H1 (cell line): ENCODE results near the gene IQSEC3. TPM values are rescaled to one million over a fixed set of nuclear protein-coding genes. Genes with fewer than 3 reads are reported as not detected.

Source experiments
- CTCF ChIA-PET: fragments of 300-600 bp; sonication (Branson Sonifier 250); formaldehyde crosslinking; loops from one replicate; lab custom pipeline; 2021; ENCODE audit not compliant: partially characterized antibody; lab: Charles Lee
- POLR2A ChIA-PET: fragments of 300-600 bp; sonication (Branson Sonifier 250); formaldehyde crosslinking; loops from one replicate; lab custom pipeline; 2021; ENCODE audit warnings: inconsistent platforms; ENCODE audit not compliant: partially characterized antibody; lab: Charles Lee
- DNase-seq, 2 experiments: peaks; one replicate each; pipeline versions ENCODE4 v3.0.0 to v3.0.0-alpha.2; 2010 to 2022; ENCODE audit warnings: low spot score in 2 of 2, low read depth in 1 of 2, mixed read lengths in 1 of 2
- FAIRE-seq: peaks from 2 replicates; lab custom pipeline; 2011; peaks lifted over from hg19 to GRCh38; lab: Jason Lieb, UNC
- H2AFZ ChIP-seq: 2 replicates; pipeline ENCODE4 v1.8.1; 2012; ENCODE audit warnings: low read length, inconsistent platforms
- H2AK5ac ChIP-seq: 2 replicates; pipeline ENCODE4 v1.6.1; 2013; ENCODE audit warnings: low read depth, low read length
- H2BK120ac ChIP-seq: replicated peaks from 2 replicates; pipeline ENCODE3; 2013; ENCODE audit warnings: low read depth, low read length, inconsistent platforms
- H2BK12ac ChIP-seq: 2 replicates; pipeline ENCODE4 v1.6.1; 2013; ENCODE audit warnings: low read depth, low read length
- H2BK15ac ChIP-seq: 2 replicates; pipeline ENCODE4 v1.6.1; 2013; ENCODE audit warnings: low read length
- H2BK20ac ChIP-seq: 2 replicates; pipeline ENCODE4 v1.6.1; 2013; ENCODE audit warnings: low read length
- H2BK5ac ChIP-seq: 2 replicates; pipeline ENCODE4 v1.6.1; 2013; ENCODE audit warnings: low read depth, low read length
- H3K14ac ChIP-seq: 2 replicates; pipeline ENCODE4 v1.6.1; 2013; ENCODE audit warnings: inconsistent platforms; ENCODE audit not compliant: insufficient read length
- H3K18ac ChIP-seq: 2 replicates; pipeline ENCODE4 v1.6.1; 2013; ENCODE audit warnings: low read length; ENCODE audit errors: extremely low read depth
- H3K23ac ChIP-seq: 2 replicates; pipeline ENCODE4 v1.6.1; 2013; ENCODE audit warnings: inconsistent platforms; ENCODE audit not compliant: insufficient read length
- H3K23me2 ChIP-seq: 2 replicates; pipeline ENCODE4 v1.6.1; 2013; ENCODE audit warnings: low read depth, low read length
- H3K27ac ChIP-seq: 2 replicates; pipeline ENCODE4 v1.6.1; 2011; ENCODE audit warnings: low read depth, low read length, inconsistent platforms
- H3K27me3 ChIP-seq, 4 experiments: replicated peaks in 1 of 4; 1 replicate in 1 of 4; 2 replicates in 3 of 4; pipeline versions ENCODE4 v1.6.1 to v1.8.1; 2011 to 2013; ENCODE audit warnings: low read length in 3 of 4, mild to moderate bottlenecking in 3 of 4, inconsistent platforms in 2 of 4, mixed read lengths in 2 of 4, moderate library complexity in 1 of 4; ENCODE audit not compliant: control insufficient read depth in 3 of 4, insufficient read depth in 3 of 4; ENCODE audit errors: extremely low read depth in 1 of 4
- H3K36me3 ChIP-seq, 4 experiments: 2 replicates each; pipeline versions ENCODE4 v1.6.1 to v1.8.1; 2011 to 2013; ENCODE audit warnings: mild to moderate bottlenecking in 4 of 4, low read length in 3 of 4, moderate library complexity in 2 of 4, control low read depth in 1 of 4, inconsistent platforms in 1 of 4; ENCODE audit not compliant: insufficient read depth in 4 of 4, control insufficient read depth in 2 of 4
- H3K4ac ChIP-seq: replicated peaks from 2 replicates; pipeline ENCODE3; 2013; ENCODE audit warnings: low read length, low read depth, mixed read lengths, inconsistent platforms; ENCODE audit not compliant: insufficient read length
- H3K4me1 ChIP-seq, 4 experiments: replicated peaks in 1 of 4; 1 replicate in 1 of 4; 2 replicates in 3 of 4; pipeline versions ENCODE4 v1.6.1 to v1.8.1; 2011 to 2013; ENCODE audit warnings: low read length in 3 of 4, inconsistent platforms in 2 of 4, mixed read lengths in 1 of 4; ENCODE audit not compliant: insufficient read depth in 4 of 4, control insufficient read depth in 3 of 4
- H3K4me2 ChIP-seq, 2 experiments: 2 replicates each; pipeline versions ENCODE4 v1.6.1 to v1.8.1; 2011 to 2013; ENCODE audit warnings: low read depth in 2 of 2, low read length in 2 of 2, control low read depth in 1 of 2, inconsistent platforms in 1 of 2, mild to moderate bottlenecking in 1 of 2; ENCODE audit not compliant: insufficient read depth in 1 of 2
- H3K4me3 ChIP-seq, 4 experiments: fragments of 200-600, 300-600 bp in 1 of 4; sonication (generic), shearing (Covaris generic), sonication (Bioruptor Twin) in 1 of 4; 2 replicates each; pipeline versions ENCODE4 v1.5.1 to v1.8.1; 2011 to 2016; ENCODE audit warnings: low read length in 4 of 4, low read depth in 3 of 4, control low read depth in 2 of 4, inconsistent platforms in 2 of 4, mild to moderate bottlenecking in 2 of 4, mixed read lengths in 1 of 4, moderate library complexity in 1 of 4; ENCODE audit not compliant: insufficient read depth in 2 of 4; ENCODE audit errors: extremely low read depth in 1 of 4
- H3K56ac ChIP-seq: replicated peaks from 2 replicates; pipeline ENCODE3; 2013; ENCODE audit warnings: low read depth, mild to moderate bottlenecking, mixed read lengths, low read length, inconsistent platforms; ENCODE audit not compliant: insufficient read length
- H3K79me1 ChIP-seq: 2 replicates; pipeline ENCODE4 v1.6.1; 2013; ENCODE audit warnings: low read depth, low read length, control low read depth
- H3K79me2 ChIP-seq, 2 experiments: 2 replicates each; pipeline versions ENCODE4 v1.6.1 to v1.8.1; 2012 to 2013; ENCODE audit warnings: low read length in 2 of 2, mild to moderate bottlenecking in 2 of 2, inconsistent platforms in 1 of 2; ENCODE audit not compliant: insufficient read depth in 2 of 2, control insufficient read depth in 1 of 2
- H3K9ac ChIP-seq, 4 experiments: replicated peaks in 1 of 4; 1 replicate in 1 of 4; 2 replicates in 3 of 4; pipeline versions ENCODE4 v1.6.1 to v1.8.1; 2011 to 2013; ENCODE audit warnings: low read depth in 3 of 4, low read length in 3 of 4, control low read depth in 2 of 4, mild to moderate bottlenecking in 2 of 4, moderate library complexity in 2 of 4, inconsistent platforms in 1 of 4; ENCODE audit errors: extremely low read depth in 1 of 4
- H3K9me3 ChIP-seq, 2 experiments: 2 replicates each; pipeline versions ENCODE4 v1.6.1 to v1.8.1; 2012 to 2013; ENCODE audit warnings: mild to moderate bottlenecking in 2 of 2, moderate library complexity in 2 of 2, control low read depth in 1 of 2, inconsistent platforms in 1 of 2, low read depth in 1 of 2, low read length in 1 of 2, mixed read lengths in 1 of 2; ENCODE audit not compliant: insufficient read depth in 2 of 2
- H4K20me1 ChIP-seq, 2 experiments: replicated peaks in 1 of 2; 2 replicates each; pipeline versions ENCODE3 to v1.8.1; 2011 to 2013; ENCODE audit warnings: inconsistent platforms in 2 of 2, low read length in 2 of 2, mild to moderate bottlenecking in 1 of 2; ENCODE audit not compliant: insufficient read depth in 2 of 2, control insufficient read depth in 1 of 2
- H4K5ac ChIP-seq: 2 replicates; pipeline ENCODE4 v1.6.1; 2013; ENCODE audit warnings: low read length, low read depth, mixed read lengths, inconsistent platforms; ENCODE audit not compliant: insufficient read length
- H4K8ac ChIP-seq: 2 replicates; pipeline ENCODE4 v1.8.0; 2013; ENCODE audit warnings: mild to moderate bottlenecking, moderate library complexity, low read length, inconsistent platforms; ENCODE audit not compliant: insufficient read depth; ENCODE audit errors: extremely low read depth
- H4K91ac ChIP-seq: replicated peaks from 2 replicates; pipeline ENCODE3; 2013; ENCODE audit warnings: low read length, mixed read lengths, inconsistent platforms; ENCODE audit not compliant: insufficient read length
- EP300 ChIP-seq, 2 experiments: IDR thresholded peaks; 1 replicate in 1 of 2; 2 replicates in 1 of 2; pipeline ENCODE4 v1.6.1; 2011 to 2012; ENCODE audit warnings: low read depth in 2 of 2, low read length in 2 of 2, mild to moderate bottlenecking in 2 of 2, borderline replicate concordance in 1 of 2, inconsistent platforms in 1 of 2, moderate library complexity in 1 of 2
- HDAC2 ChIP-seq, 2 experiments: fragments of 300-600 bp in 1 of 2; sonication (generic) in 1 of 2; IDR thresholded peaks; 2 replicates each; pipeline ENCODE4 v1.6.1; 2011 to 2012; ENCODE audit warnings: low read depth in 2 of 2, low read length in 2 of 2, mild to moderate bottlenecking in 2 of 2, moderate library complexity in 2 of 2, borderline replicate concordance in 1 of 2, inconsistent platforms in 1 of 2
- JUN ChIP-seq: IDR thresholded peaks from 2 replicates; pipeline ENCODE4 v1.6.1; 2011; ENCODE audit warnings: low read depth, mild to moderate bottlenecking, improper control_type of control experiment, low read length
- KDM1A ChIP-seq: fragments of 200-600, 300-600 bp; sonication (generic); IDR thresholded peaks from 2 replicates; pipeline ENCODE4 v1.7.1; 2016; ENCODE audit warnings: mild to moderate bottlenecking, low read length, borderline replicate concordance
- NANOG ChIP-seq: IDR thresholded peaks from 2 replicates; pipeline ENCODE4 v1.6.1; 2011; ENCODE audit warnings: low read length, low read depth, mild to moderate bottlenecking, inconsistent platforms; ENCODE audit not compliant: insufficient read depth, poor library complexity, severe bottlenecking
- SIRT6 ChIP-seq: IDR thresholded peaks from one replicate; pipeline ENCODE4 v1.7.1; 2012; ENCODE audit warnings: low read length, inconsistent platforms
- TAF1 ChIP-seq: IDR thresholded peaks from 2 replicates; pipeline ENCODE4 v1.6.1; 2011; ENCODE audit warnings: mild to moderate bottlenecking, low read depth, low read length
- TAF7 ChIP-seq: optimal IDR thresholded peaks from 2 replicates; pipeline ENCODE3; 2011; ENCODE audit warnings: low read depth, mild to moderate bottlenecking, inconsistent platforms, low read length, moderate library complexity, borderline replicate concordance
- USF2 ChIP-seq: IDR thresholded peaks from 2 replicates; pipeline ENCODE4 v1.6.1; 2011; ENCODE audit warnings: low read length, improper control_type of control experiment
- WGBS, 2 experiments: shearing (Covaris generic) in 1 of 2; methylation state at CpG; one replicate each; pipeline versions ENCODE4 v1.1.6 to v1.1.7; 2013 to 2015; ENCODE audit warnings: low lambda C conversion rate in 2 of 2, mixed read lengths in 2 of 2, inconsistent platforms in 1 of 2, low coverage in 1 of 2, missing lambda C conversion rate in 1 of 2; ENCODE audit not compliant: insufficient replicate concordance in 2 of 2, insufficient coverage in 1 of 2, insufficient read length in 1 of 2; ENCODE audit errors: extremely low coverage in 1 of 2, missing lambda C conversion rate in 1 of 2; 5-methylcytosine and 5-hydroxymethylcytosine counted together
- polyA plus RNA-seq, 7 experiments: library from polyadenylated mRNA; depleted of rRNA in 3 of 7; stranded (reverse) in 5 of 7; unstranded in 2 of 7; fragments of >200 nt in 5 of 7; fragments of 200-250 nt in 2 of 7; gene quantifications; 1 replicate in 5 of 7; 2 replicates in 1 of 7; 4 replicates in 1 of 7; pipeline versions ENCODE4 v1.2.1 to v1.2.3, GENCODE V29; 2011 to 2013; ENCODE audit warnings: missing spikeins in 2 of 7, mixed read lengths in 2 of 7
- total RNA-seq: library from RNA; stranded (reverse); fragmentation: NEBNext Ultra II Directional; extraction: Animal tissue kit (Norgen Biotek cat#: 25700); gene quantifications from 2 replicates; pipeline ENCODE4 v1.2.1, GENCODE V29; 2021

The IQSEC3 gene
- total and polyA plus RNA-seq, 2 of the 8 experiments (the other 6 are each of a cell fraction or from before 2014, with no cell fraction given), result 1.2 to 3.1 TPM

GRCh38 chr12:114626-115211, 48.2 kb downstream of the IQSEC3 start:
- DNase-seq (no peak), FAIRE-seq (peak; percentile 28)
- Histone ChIP-seq H3K9me3 (no peaks in the 10 kb centered on the region), H3K23me2 (no peaks in the 10 kb centered on the region), H3K79me2 (no peaks in the 10 kb centered on the region), H2AFZ (no peak overlapping the region), H2BK15ac (no peak overlapping the region), H3K9ac (no peak overlapping the region), H3K4ac (no peak overlapping the region), H3K4me2 (no peak overlapping the region), H4K8ac (no peak overlapping the region), H2AK5ac (no peak overlapping the region), H2BK5ac (no peak overlapping the region), H4K5ac (no peak overlapping the region), H3K79me1 (no peaks in the 10 kb centered on the region), H2BK20ac (no peak overlapping the region), H2BK12ac (no peak overlapping the region), H4K91ac (no peak overlapping the region), H3K36me3 (no peaks in the 10 kb centered on the region), H3K56ac (no peak overlapping the region), H3K27ac (no peak overlapping the region), H3K14ac (no peak overlapping the region), H3K4me1 (peaks cover 0 to 3% (median 1%) of the 10 kb centered on the region in 4 experiments; a peak in 2 of 7 replicates), H2BK120ac (no peak overlapping the region), H3K23ac (no peak overlapping the region), H3K27me3 (no peaks in the 10 kb centered on the region), H3K18ac (no peak overlapping the region), H4K20me1 (no peaks in the 10 kb centered on the region), H3K4me3 (no peak overlapping the region)
- WGBS, 2 experiments, result 84% methylated on average over 4 of the region's 4 CpGs; no CpG with 5 or more reads in 1 of the 2 experiments
- TF ChIP-seq KDM1A (peak; percentile 94), TAF1 (no peak), TAF7 (no peak), USF2 (no peak), EP300 (IDR thresholded peaks at IDR 0.05; ENCODE audit: borderline replicate concordance in 1 of 2, low read depth in 2 of 2, low read length in 2 of 2) (no peak), SIRT6 (no peak), JUN (no peak), HDAC2 (IDR thresholded peaks at IDR 0.05; ENCODE audit: borderline replicate concordance in 1 of 2, low read depth in 2 of 2, low read length in 2 of 2) (0 out of 4 replicates have a peak, but pooled peaks of 1 of the 2 experiments have one; percentile 31), NANOG (no peak)
- POLR2A ChIA-PET, result no interaction called here
- CTCF ChIA-PET, result interaction anchor here (0.8 to 5.2 kb wide), 12 partner anchors 8 to 110 kb away, joined by 3 to 36 read pairs (median 6); no protein-coding TSS in a partner anchor
